Measurements from ENCODE around the gene HSPB6.
"Not testable (repeated sequence)": the region's sequence is repeated elsewhere in the genome, so short reads cannot be mapped to it uniquely, and the experiment has no call there.

Gene HSPB6

DNA sequence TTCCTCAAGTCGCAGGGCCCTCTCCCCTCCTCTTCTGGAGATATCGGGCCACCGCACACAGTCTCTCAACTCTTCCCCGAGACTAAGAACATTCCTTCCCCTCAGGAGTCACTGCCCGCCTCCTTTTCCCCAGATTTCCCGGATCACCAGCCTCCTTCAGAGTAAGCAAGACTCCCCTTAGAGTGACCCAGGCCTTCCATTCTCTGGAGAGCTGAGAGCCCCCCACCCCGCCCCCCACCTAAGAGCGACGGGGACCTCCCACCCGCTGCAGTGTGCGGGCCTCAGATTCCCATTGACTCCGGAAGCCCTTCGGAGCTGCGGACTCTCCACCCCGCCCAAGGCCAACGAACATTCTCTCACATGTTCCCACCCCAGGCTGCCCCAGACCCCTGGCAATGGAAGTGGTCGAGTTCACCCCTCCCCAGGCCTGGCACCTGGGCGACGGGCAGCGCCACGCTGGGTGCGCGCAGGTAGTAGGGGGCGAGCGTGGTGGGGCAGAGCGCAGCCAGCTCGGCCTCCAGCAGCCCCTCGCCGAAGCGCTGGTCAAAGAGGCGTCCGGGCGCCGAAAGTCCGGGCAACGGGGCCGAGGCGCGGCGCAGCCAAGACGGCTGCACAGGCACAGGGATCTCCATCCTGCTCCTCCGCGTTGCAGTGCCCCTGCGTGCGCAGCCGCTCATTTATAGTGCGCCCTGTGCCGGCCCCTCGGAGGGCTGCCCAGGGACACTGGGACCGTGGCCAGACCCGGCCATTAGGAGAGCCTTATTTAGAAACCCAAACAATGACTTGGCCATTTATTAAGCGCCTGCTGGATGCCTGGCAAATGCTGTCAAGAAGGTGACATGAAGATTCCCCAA, at the start of gene HSPB6:
TSS of gene HSPB6 (minus strand) at position 653 of the 854 bp plus-strand sequence. CDS start at position 632, 21 bp downstream.
- no peak for DNase-seq

- no peak for DNase-seq
These were observed 49.8 kb upstream of the HSPB6 start for GRCh38 chr19:35806597-35806996.

DNA sequence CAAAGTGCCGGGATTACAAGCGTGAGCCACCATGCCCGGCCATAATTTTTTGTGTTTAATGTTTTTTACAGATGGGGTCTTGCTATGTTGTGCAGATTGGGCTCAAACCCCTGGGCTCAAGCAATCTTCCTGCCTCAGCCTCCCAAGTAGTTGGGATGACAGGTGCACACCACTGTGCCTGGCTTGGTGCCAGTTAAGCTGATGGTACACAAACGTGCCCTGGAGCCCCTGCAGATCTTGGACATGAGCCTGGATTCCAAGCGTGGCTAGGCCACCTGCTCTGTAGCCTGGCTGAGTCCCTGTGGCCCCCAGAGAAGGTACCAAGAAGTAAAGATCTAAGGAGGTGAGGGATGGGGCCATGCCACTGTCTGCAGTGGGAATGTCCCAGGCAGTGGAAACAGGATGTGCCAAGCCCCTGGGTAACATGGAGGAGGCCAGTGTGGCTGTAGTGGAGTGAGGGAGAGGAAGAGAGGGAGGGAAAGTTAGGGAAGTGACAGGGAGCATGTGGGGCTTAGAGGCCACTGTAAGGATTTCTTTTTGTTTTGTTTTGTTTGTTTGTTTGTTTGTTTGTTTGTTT, 48.8 kb upstream of the HSPB6 start:
- no peak for DNase-seq

- DNase-seq = no peak
These were observed 45.0 kb upstream of the HSPB6 start for GRCh38 chr19:35801828-35802227.

GRCh38 chr19:35797663-35798062, 40.8 kb upstream of the HSPB6 start:
- DNase-seq = no peak

DNA sequence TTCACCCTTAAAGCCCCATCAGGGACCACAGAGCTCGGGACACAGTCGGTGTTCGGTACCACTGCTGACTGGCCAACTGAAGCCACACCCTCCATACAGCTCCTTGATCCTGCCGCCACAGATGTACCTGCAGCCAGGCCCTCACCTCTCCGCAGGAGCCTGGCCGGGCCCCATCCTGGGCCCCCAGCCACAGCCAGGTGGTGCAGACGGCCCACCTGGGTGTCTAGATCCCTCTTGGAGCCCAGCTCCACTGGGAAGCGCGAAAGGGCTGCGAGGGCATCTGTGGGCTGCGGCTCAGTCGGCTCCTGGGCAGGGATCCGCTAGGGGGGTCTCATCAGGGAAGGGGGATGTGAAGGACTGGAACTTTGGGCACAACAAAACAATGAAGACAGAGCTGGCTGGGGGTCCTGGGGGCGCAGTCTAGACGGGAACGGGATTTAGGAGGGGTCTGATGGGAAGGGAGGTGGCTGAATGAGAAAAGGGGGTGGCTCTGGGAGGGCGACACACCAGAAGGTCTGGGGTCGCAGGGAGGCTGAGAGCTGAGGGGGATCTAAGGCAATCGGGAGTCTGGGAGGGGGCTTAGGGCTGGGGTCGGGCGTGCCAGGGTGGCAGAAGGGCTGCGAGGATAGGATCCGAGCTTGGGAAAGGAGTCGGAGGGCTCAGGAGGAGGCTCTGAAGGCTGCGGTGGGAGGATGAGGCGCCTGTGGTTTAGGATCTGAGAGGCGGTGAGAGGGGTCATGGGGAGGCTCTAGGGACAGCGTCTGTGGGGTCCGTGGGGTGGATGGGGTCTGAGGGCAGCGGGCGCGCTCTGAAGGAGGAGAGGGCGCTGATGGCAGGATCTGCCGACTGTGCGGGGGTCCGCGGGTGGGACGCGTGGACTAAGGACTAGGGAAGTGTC, 40.1 kb upstream of the HSPB6 start:
- DNase-seq = no peak

GRCh38 chr19:35795564-35795963, 38.7 kb upstream of the HSPB6 start:
- not testable (repeated sequence) for DNase-seq

- no peak for DNase-seq
These were observed 36.7 kb upstream of the HSPB6 start for GRCh38 chr19:35793381-35794165.

- no peak for DNase-seq
These were observed 36.1 kb upstream of the HSPB6 start for GRCh38 chr19:35792888-35793287.

GRCh38 chr19:35792312-35792711, 35.5 kb upstream of the HSPB6 start:
- DNase-seq = no peak

- no peak for DNase-seq
These were observed 35.0 kb upstream of the HSPB6 start for GRCh38 chr19:35791814-35792279.

DNA sequence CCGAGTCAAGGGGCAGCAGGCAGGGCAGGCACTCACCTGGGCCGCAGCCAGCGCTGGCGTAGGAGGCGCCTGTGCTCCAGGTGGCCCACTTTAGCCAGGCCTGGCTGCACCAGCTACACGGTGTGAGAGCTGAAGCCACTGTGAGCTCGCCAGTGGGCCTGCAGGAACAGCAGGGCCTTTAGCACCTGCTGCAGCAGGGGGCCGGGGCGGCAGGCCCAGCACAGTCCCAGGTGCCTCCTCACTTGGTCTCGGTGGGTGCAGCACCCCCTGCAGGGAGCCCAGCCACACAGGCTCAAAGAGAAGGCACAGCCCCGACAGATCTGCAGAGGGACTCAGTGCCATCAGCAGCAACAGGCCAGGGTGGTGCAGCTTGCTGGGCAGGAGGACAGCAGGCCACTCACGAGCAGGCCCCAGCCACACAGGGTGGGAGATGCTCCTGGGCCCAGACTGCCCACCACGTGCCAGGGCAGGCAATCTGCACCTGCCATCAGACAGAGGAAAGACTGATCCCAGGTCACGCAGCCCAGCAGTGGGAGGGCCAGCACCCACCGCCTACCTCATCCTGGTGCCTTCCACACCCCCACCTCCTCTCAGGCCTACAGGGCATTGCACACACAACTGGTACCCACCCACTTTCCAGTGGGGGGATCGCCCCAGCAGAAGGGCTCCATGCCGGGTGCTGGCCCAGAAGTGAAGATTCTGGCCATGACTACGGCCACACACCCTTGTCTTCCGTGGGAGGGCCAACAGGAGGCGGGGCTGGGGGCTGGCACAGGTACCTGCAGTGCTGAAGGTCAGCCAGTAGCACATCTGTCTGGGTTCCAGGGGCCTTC, 34.4 kb upstream of the HSPB6 start:
- no peak for DNase-seq

DNA sequence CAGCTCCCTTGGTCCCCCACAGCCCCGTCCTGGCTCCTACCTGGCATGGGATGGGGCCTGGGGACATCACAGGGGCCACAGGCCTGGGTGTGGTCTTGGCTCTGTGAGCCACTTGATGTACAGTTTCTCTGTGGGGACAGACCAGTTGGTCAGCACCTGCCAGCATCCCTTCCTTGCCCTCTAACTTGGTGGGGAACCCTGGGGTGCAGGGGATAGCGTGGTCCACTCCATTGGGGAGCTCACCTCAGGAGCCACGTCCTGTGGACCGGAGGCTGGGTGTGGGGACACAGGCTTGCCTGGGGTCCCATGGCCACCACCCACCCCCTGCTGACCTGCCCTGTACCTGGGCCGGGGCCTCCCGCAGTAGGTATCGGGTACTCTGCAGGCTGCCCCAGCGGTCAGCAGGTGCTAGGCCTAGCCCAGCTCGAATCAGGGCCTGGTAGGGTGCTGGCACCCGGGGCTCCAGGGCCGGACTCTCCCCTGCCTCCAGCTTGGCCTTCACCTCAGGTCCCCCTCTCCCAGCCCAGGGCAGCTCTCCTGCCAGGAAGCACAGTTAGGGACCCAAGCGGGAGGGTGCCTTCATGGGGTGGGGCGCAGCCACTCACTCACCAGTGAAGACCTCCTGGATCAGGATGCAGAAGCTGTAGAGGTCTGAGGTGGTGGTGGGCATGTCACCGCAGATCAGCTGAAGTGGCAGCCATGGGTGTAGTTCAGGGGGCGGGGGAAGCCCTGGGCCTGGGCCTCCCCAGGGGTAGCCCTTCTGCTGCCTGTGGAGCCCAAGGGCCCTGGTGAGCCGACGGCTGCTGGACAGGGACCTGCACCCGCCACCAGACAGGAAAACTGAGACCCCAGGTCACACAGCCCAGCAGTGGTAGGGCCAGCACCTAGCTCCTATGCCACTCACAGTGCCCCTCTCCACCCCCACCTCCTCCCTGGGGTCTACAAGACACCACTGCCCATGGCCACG, 33.4 kb upstream of the HSPB6 start:
- DNase-seq = no peak

- no peak for DNase-seq
These were observed 32.6 kb upstream of the HSPB6 start for GRCh38 chr19:35789195-35789977.

DNA sequence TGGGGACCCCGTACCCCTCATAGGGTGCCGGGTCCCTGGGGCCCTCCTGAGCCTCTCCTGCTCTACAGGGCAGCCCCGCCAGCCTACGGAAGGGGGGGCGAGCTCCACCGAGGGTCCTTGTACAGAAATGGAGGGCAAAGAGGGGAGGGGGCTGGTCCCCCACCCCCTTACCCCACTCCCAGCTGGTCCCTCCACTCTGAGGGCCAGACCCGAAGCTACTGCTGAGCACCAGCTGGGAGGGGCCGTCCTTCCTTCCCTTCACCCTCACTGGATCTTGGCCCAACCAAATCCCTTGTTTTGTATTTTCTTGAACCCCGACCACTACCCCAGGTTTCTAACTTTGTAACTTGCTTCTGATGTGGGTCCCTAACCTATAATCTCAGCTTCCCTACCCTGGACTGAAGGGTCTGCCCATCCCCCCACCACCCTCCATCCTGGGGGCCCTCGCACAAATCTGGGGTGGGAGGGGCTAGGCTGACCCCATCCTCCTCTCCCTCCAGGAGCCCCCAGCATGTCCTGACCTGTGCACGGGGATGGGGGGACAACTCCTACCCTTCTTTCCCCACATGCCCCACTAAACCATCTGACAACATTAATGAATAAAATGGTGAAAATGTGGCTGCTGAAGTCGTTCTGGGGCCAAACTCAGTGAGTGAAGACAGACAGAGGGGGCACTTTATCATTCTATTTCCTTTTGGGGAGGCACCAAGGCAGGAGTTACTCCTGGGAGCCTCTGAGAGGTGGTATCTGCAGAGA, 31.6 kb upstream of the HSPB6 start:
- no peak for DNase-seq

- DNase-seq = no peak
These were observed 30.5 kb upstream of the HSPB6 start for GRCh38 chr19:35787227-35787799.

- no peak for DNase-seq
These were observed 29.7 kb upstream of the HSPB6 start for GRCh38 chr19:35786299-35787160.

GRCh38 chr19:35785339-35785627, 28.5 kb upstream of the HSPB6 start:
- no peak for DNase-seq
